ENCODE measurements around the gene RPL31.

The RPL31 gene

GRCh38 chr2:100976645-100977391, 25.3 kb upstream of the RPL31 start:
- Histone ChIP-seq H3K4me3 (ENCODE audit: low read length) (no peak overlapping the region), H3K27me3 (ENCODE audit: insufficient read depth, low read length) (no peaks in the 10 kb centered on the region), H3K4me1 (ENCODE audit: insufficient read depth, low read length) (peaks cover 4% of the 10 kb centered on the region; the same call in 1 of the 2 replicates), H3K9ac (ENCODE audit: low read depth, low read length) (no peak overlapping the region), H3K9me3 (ENCODE audit: insufficient read depth, low read depth, low read length) (no peaks in the 10 kb centered on the region), H3K36me3 (ENCODE audit: insufficient read depth, low read depth, low read length) (no peaks in the 10 kb centered on the region), H3K27ac (ENCODE audit: low read length) (no peak overlapping the region)

GRCh38 chr2:100977511-100977910, 24.6 kb upstream of the RPL31 start:
- Histone ChIP-seq H3K4me1 (ENCODE audit: insufficient read depth, low read length) (peaks cover 4% of the 10 kb centered on the region; the same call in 1 of the 2 replicates), H3K27me3 (ENCODE audit: insufficient read depth, low read length) (no peaks in the 10 kb centered on the region), H3K9ac (ENCODE audit: low read depth, low read length) (no peak overlapping the region), H3K9me3 (ENCODE audit: insufficient read depth, low read depth, low read length) (no peaks in the 10 kb centered on the region), H3K4me3 (ENCODE audit: low read length) (no peak overlapping the region), H3K27ac (ENCODE audit: low read length) (no peak overlapping the region), H3K36me3 (ENCODE audit: insufficient read depth, low read depth, low read length) (no peaks in the 10 kb centered on the region)

DNA sequence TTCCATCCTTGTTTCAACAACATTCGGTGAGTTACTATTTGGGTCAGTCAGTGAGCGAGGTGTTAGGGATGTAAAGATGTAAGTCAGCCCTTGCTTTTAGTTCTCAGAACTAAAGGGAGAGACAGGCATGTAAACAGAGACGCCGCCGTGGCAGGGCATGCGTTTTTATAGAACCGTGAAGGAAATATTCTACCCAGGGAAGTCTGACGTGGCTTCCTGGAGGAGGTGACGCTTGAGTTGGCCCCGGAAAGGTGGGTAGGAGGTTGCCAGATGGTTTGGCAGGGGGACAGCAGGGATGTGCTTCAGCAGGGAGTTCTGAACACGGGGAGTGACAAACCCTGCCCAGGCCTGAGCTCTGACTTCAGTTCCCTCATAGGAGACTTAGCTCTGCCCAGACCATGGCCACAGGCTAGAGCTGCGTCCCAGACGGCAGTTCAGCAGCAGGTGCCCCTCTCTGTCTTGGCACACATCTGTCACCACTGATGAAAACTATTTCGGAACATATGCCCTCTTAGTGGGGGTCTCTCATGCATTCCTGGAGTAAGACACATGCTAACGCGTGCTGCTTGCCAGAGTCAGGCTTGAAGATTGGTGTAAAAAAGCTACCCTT, 23.4 kb upstream of the RPL31 start:
- Histone ChIP-seq H3K36me3 (ENCODE audit: insufficient read depth, low read depth, low read length) (no peaks in the 10 kb centered on the region), H3K9ac (ENCODE audit: low read depth, low read length) (no peak overlapping the region), H3K27me3 (ENCODE audit: insufficient read depth, low read length) (no peaks in the 10 kb centered on the region), H3K4me3 (ENCODE audit: low read length) (no peak overlapping the region), H3K4me1 (ENCODE audit: insufficient read depth, low read length) (peaks cover 4% of the 10 kb centered on the region; the same call in 1 of the 2 replicates), H3K9me3 (ENCODE audit: insufficient read depth, low read depth, low read length) (no peaks in the 10 kb centered on the region), H3K27ac (ENCODE audit: low read length) (no peak overlapping the region)

- Histone ChIP-seq H3K9me3 (ENCODE audit: insufficient read depth, low read depth, low read length) (no peaks in the 10 kb centered on the region), H3K27ac (ENCODE audit: low read length) (no peak overlapping the region), H3K27me3 (ENCODE audit: insufficient read depth, low read length) (no peaks in the 10 kb centered on the region), H3K36me3 (ENCODE audit: insufficient read depth, low read depth, low read length) (no peaks in the 10 kb centered on the region), H3K4me3 (ENCODE audit: low read length) (no peak overlapping the region), H3K4me1 (ENCODE audit: insufficient read depth, low read length) (peaks cover 4% of the 10 kb centered on the region; the same call in 1 of the 2 replicates), H3K9ac (ENCODE audit: low read depth, low read length) (no peak overlapping the region)
Observed at GRCh38 chr2:100980046-100980445, 22.0 kb upstream of the RPL31 start.

GRCh38 chr2:100981011-100981410, 21.1 kb upstream of the RPL31 start:
- Histone ChIP-seq H3K9ac (ENCODE audit: low read depth, low read length) (no peak overlapping the region), H3K36me3 (ENCODE audit: insufficient read depth, low read depth, low read length) (no peaks in the 10 kb centered on the region), H3K27ac (ENCODE audit: low read length) (no peak overlapping the region), H3K4me1 (ENCODE audit: insufficient read depth, low read length) (peaks cover 4% of the 10 kb centered on the region; the same call in 1 of the 2 replicates), H3K4me3 (ENCODE audit: low read length) (no peak overlapping the region; the same call in 1 of the 2 replicates), H3K27me3 (ENCODE audit: insufficient read depth, low read length) (no peaks in the 10 kb centered on the region), H3K9me3 (ENCODE audit: insufficient read depth, low read depth, low read length) (no peaks in the 10 kb centered on the region)

GRCh38 chr2:100982431-100982861, 19.6 kb upstream of the RPL31 start:
- H3K9ac ChIP-seq (ENCODE audit: low read depth, low read length), result no peak overlapping the region
- H3K27ac ChIP-seq (ENCODE audit: low read length), result no peak overlapping the region
- H3K4me1 ChIP-seq (ENCODE audit: insufficient read depth, low read length), result peaks cover 4% of the 10 kb centered on the region; the same call in 1 of the 2 replicates

DNA sequence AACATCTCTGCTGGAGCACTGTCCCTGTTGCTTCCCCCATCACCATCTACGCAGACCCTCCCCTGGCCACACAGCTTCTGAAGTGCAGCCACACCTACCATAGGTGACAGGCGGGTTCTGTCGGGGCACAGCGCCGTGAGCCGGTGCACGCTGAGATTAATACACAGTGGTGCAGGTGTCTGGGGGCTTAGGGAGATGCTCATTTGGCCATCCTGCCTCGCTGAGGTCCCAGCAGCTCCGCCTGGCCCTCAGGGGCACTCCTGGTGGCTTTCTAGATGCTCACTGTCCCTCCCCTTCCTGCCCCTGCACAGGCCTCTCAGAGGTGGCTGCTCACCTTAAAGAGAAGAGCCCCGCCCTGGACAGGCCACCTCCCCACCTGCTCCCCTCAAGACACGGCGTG, 18.9 kb upstream of the RPL31 start:
- H3K27ac ChIP-seq (ENCODE audit: low read length), result no peak overlapping the region
- H3K4me1 ChIP-seq (ENCODE audit: insufficient read depth, low read length), result peaks cover 4% of the 10 kb centered on the region; the same call in 1 of the 2 replicates
- no peaks in the 10 kb centered on the region for H3K9me3 ChIP-seq (ENCODE audit: insufficient read depth, low read depth, low read length)
- H3K36me3 ChIP-seq (ENCODE audit: insufficient read depth, low read depth, low read length), result no peaks in the 10 kb centered on the region
- H3K9ac ChIP-seq (ENCODE audit: low read depth, low read length), result no peak overlapping the region
- no peak overlapping the region for H3K4me3 ChIP-seq (ENCODE audit: low read length)
- no peaks in the 10 kb centered on the region for H3K27me3 ChIP-seq (ENCODE audit: insufficient read depth, low read length)

More at GRCh38 chr2:100982431-100982861, 19.6 kb upstream of the RPL31 start:
- H3K4me3 ChIP-seq (ENCODE audit: low read length), result no peak overlapping the region
- H3K27me3 ChIP-seq (ENCODE audit: insufficient read depth, low read length), result no peaks in the 10 kb centered on the region
- H3K36me3 ChIP-seq (ENCODE audit: insufficient read depth, low read depth, low read length), result no peaks in the 10 kb centered on the region
- no peaks in the 10 kb centered on the region for H3K9me3 ChIP-seq (ENCODE audit: insufficient read depth, low read depth, low read length)

DNA sequence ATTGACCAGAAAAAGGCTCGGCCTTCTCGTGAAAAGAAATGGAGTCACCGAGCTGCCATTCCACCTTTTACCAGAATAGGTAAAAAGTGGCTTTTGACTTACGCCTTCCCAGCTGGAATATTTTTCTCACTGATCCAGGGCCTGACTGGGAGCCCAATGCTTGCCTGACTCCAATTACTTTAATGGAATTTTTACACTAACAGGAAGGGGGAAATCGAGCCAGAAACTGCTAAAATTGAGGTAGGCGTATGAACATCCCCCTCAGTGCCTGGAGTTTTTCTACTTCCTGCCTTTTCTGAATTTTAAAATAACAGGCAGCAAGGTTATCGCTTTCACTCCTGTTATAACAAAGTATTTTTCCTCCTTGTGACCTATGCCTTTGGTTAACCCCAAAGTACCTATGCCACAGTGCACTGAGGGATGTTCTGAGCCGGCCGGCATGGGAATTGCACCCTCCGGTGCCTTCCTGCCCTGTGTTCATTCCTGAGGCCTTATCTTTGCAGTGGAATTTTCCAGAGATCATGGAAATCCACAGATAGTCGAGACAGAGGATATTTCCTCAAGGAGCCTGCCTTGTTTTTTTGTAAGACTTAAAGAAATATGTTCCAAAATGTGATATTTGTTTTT, 18.3 kb upstream of the RPL31 start:
- peaks cover 4% of the 10 kb centered on the region; the same call in 1 of the 2 replicates for H3K4me1 ChIP-seq (ENCODE audit: insufficient read depth, low read length)
- H3K27ac ChIP-seq (ENCODE audit: low read length), result no peak overlapping the region

GRCh38 chr2:100984892-100985307, 17.2 kb upstream of the RPL31 start:
- no peaks in the 10 kb centered on the region for H3K9me3 ChIP-seq (ENCODE audit: insufficient read depth, low read depth, low read length)
- H3K4me3 ChIP-seq (ENCODE audit: low read length), result no peak overlapping the region
- no peak overlapping the region for H3K27ac ChIP-seq (ENCODE audit: low read length)
- no peaks in the 10 kb centered on the region for H3K36me3 ChIP-seq (ENCODE audit: insufficient read depth, low read depth, low read length)
- H3K9ac ChIP-seq (ENCODE audit: low read depth, low read length), result no peak overlapping the region
- peaks cover 4% of the 10 kb centered on the region; the same call in 1 of the 2 replicates for H3K4me1 ChIP-seq (ENCODE audit: insufficient read depth, low read length)
- H3K27me3 ChIP-seq (ENCODE audit: insufficient read depth, low read length), result no peaks in the 10 kb centered on the region

More for the DNA sequence above, 18.3 kb upstream of the RPL31 start:
- no peak overlapping the region for H3K9ac ChIP-seq (ENCODE audit: low read depth, low read length)
- H3K9me3 ChIP-seq (ENCODE audit: insufficient read depth, low read depth, low read length), result no peaks in the 10 kb centered on the region
- no peaks in the 10 kb centered on the region for H3K36me3 ChIP-seq (ENCODE audit: insufficient read depth, low read depth, low read length)
- H3K4me3 ChIP-seq (ENCODE audit: low read length), result no peak overlapping the region
- no peaks in the 10 kb centered on the region for H3K27me3 ChIP-seq (ENCODE audit: insufficient read depth, low read length)

DNA sequence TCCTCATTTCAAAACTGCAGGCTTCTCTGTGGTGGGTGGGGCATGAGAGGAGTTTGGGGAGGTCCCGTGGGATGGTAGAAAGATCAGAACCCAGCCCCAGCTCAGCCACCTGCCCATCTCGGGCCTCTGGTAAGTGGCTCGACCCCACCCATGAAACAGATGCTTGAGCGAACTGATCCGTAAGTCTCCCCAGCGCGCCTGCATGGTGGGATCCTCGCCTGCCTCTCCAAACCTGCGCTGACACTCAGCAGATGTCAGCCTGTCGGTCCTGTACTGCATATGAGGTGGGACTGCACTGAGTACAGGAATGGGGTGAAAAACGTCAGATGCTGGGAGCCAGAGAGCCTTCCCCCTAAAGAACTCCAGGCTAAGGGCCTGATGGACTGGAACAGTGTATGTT, 15.9 kb upstream of the RPL31 start:
- Histone ChIP-seq H3K36me3 (ENCODE audit: insufficient read depth, low read depth, low read length) (no peaks in the 10 kb centered on the region), H3K4me1 (ENCODE audit: insufficient read depth, low read length) (no peaks in the 10 kb centered on the region), H3K27ac (ENCODE audit: low read length) (no peak overlapping the region), H3K9me3 (ENCODE audit: insufficient read depth, low read depth, low read length) (no peaks in the 10 kb centered on the region), H3K9ac (ENCODE audit: low read depth, low read length) (no peak overlapping the region), H3K4me3 (ENCODE audit: low read length) (no peak overlapping the region), H3K27me3 (ENCODE audit: insufficient read depth, low read length) (no peaks in the 10 kb centered on the region)

DNA sequence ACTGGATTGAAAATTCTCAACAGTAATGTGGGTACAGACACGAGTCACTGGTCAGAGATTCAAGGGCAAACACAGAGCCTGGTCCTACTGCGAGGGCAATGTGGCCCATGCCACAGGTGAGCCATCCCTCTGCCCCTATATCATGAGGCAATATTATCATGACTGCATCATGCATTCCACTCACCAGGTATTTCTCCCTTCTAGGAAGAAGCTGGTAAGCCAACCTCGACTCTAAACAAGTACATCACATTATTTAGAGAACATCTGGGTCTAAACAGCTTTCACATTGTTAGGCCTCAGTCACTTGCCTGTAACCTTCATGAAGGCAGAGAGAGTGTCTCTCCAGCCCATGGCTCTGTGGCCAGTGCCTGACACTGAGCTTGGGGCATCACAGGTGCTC, 14.6 kb upstream of the RPL31 start:
- Histone ChIP-seq H3K9me3 (ENCODE audit: insufficient read depth, low read depth, low read length) (no peaks in the 10 kb centered on the region), H3K36me3 (ENCODE audit: insufficient read depth, low read depth, low read length) (no peaks in the 10 kb centered on the region), H3K9ac (ENCODE audit: low read depth, low read length) (no peak overlapping the region), H3K27me3 (ENCODE audit: insufficient read depth, low read length) (no peaks in the 10 kb centered on the region), H3K4me1 (ENCODE audit: insufficient read depth, low read length) (no peaks in the 10 kb centered on the region), H3K4me3 (ENCODE audit: low read length) (no peak overlapping the region), H3K27ac (ENCODE audit: low read length) (no peak overlapping the region)
